ENCODE measurements around the gene RIN3.

Gene RIN3

GRCh38 chr14:92728759-92729364 lies 215.3 kb downstream of the RIN3 start:
- no peak for DNase-seq

DNA sequence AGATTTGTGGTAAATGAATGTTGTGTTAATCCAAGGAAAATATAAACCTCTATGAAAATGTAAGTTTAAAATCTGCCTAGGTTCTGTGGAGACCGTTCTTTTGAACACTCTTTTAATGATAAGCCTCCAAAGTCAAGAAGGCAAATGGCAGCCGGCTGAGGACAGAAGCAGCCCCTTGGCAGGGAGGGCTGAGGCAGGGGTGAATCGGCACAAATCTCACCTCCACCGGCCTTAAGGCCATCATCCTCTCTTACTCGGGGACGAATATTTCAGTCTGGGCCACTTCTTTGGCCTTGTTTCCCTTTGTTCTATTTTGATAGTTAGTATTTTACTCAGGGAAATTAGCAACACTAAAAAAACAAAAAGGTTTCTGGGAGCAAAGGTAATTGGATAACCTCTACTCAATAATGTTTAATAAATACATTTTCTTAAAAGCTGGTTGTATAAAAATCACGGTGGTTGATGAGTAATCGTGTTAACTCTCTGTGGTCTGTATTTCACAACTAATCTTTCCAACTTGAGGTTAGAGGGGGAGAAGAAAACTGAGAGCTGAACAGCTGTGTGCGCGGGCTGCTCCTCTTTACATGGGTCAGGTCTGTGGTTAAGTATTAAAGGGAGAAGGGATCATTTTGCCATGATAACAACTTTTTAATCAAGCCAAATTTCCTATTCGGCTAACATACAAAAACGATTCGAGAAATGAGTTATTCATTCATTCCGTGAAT lies 216.2 kb downstream of the RIN3 start:
- no peak for DNase-seq

DNA sequence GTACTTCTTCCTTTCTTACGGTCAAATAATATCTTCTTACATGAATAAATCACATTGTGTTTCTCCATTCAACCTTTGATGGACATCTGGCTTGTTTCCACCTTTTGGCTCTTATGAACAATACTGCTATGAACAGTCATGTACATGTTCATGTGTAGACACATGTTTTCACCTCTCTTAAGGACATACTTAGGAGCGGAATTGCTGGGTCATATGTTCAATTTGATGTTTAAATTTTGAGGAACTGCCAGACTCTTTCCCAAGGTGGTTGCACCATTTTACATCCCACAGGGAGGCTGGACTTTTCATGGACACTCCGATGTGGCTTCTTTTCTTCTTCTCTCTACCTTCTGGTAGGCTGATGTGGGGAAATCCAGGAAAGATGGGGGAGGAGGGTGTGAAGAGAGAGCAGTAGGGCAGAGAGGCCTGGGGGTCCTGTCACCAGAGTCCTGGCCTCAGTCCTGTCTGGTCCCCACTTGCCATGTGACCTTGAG lies 218.1 kb downstream of the RIN3 start:
- DNase-seq: no peak

- DNase-seq: no peak
These were observed 219.4 kb downstream of the RIN3 start for GRCh38 chr14:92733007-92733406.

- no peak for DNase-seq
These were observed 221.0 kb downstream of the RIN3 start for GRCh38 chr14:92734618-92735017.

DNA sequence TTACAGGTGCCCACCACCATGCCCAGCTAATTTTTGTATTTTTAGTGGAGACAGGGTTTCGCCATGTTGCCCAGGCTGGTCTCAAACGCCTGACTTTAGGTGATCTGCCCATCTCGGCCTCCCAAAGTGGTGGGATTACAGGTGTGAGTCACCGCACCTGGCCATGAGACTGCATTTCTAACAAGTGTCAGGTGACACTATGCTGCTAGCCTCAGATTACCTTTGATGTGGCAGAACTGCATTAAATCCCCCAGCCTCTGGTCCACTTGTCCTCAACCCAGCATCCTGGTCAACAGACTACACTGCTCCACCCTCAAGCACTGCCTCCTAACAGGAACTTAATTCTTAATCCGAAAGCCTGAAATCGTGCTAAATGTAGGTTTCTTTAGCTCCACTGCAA lies 221.8 kb downstream of the RIN3 start:
- no peak for DNase-seq

DNA sequence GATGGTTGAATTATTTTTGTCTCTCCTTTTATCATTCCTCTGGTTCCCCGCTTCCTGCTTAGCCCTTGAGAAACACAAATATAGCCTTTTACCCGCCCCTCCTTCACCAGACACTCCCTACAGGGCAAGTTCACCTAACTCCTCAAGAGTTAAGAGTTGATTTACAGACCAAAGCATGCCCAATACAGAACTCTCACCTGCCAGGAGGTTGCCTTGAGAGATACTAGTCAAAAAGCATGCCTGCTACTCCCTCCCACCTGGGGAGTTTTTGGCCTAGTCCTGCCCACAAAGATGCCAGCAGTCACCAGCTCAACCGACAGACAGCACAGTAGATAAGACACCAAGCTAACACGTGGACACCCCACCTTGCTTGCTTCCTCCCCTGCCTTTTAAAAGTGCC lies 223.6 kb downstream of the RIN3 start:
- no peak for DNase-seq

- DNase-seq: no peak
These were observed 224.1 kb downstream of the RIN3 start for GRCh38 chr14:92737619-92738188.

All from activated CD4-positive, CD25-positive, alpha-beta regulatory T cell (primary cell).